SU-DHL-6 (cell line): Measurements from ENCODE around the gene TMED9.

Source experiments
- H2AFZ ChIP-seq: fragments of 200-600 bp; sonication (generic); 2 replicates; pipeline ENCODE4 v1.6.1; 2014; ENCODE audit warnings: low read depth, mild to moderate bottlenecking, moderate library complexity, mixed read lengths, antibody characterized with exemption, low read length; ENCODE audit not compliant: severe bottlenecking
- H3F3A ChIP-seq: fragments of 200-600 bp; shearing (Covaris generic); 2 replicates; pipeline ENCODE4 v1.6.0; 2016; ENCODE audit warnings: antibody characterized with exemption, mild to moderate bottlenecking; ENCODE audit not compliant: insufficient read depth
- H3K27ac ChIP-seq: fragments of 200-600 bp; sonication (generic); 2 replicates; pipeline ENCODE4 v1.5.1; 2016; ENCODE audit warnings: low read depth, mild to moderate bottlenecking, low read length, moderate library complexity, mixed read lengths
- H3K27me3 ChIP-seq: fragments of 200-600 bp; sonication (generic), shearing (Covaris generic); 2 replicates; pipeline ENCODE4 v1.6.0; 2014; ENCODE audit warnings: mild to moderate bottlenecking, low read length
- H3K36me3 ChIP-seq: fragments of 200-600 bp; sonication (generic); 2 replicates; pipeline ENCODE4 v1.6.1; 2014; ENCODE audit warnings: mild to moderate bottlenecking, low read length, mixed read lengths
- H3K4me2 ChIP-seq: fragments of 300-600, 200-600 bp; shearing (Covaris generic), sonication (generic); 2 replicates; pipeline ENCODE4 v1.6.0; 2014; ENCODE audit warnings: low read length, low read depth, mild to moderate bottlenecking; ENCODE audit not compliant: poor library complexity, severe bottlenecking
- H3K4me3 ChIP-seq: fragments of 200-600 bp; sonication (generic); 2 replicates; pipeline ENCODE4 v1.5.1; 2014; ENCODE audit warnings: antibody characterized with exemption, low read length, mild to moderate bottlenecking, mixed read lengths; ENCODE audit not compliant: insufficient read depth, poor library complexity, severe bottlenecking
- H3K79me2 ChIP-seq: fragments of 200-600 bp; sonication (generic); 2 replicates; pipeline ENCODE4 v1.6.1; 2014; ENCODE audit warnings: mild to moderate bottlenecking, low read length, moderate library complexity; ENCODE audit not compliant: insufficient read depth
- H3K9ac ChIP-seq: fragments of 200-600 bp; sonication (generic); 2 replicates; pipeline ENCODE4 v1.7.0; 2014; ENCODE audit warnings: mild to moderate bottlenecking, low read length
- H3K9me2 ChIP-seq: fragments of 200-600 bp; sonication (generic); replicated peaks from 2 replicates; pipeline ENCODE4 v1.6.1; 2014; ENCODE audit warnings: low read length; ENCODE audit not compliant: insufficient read depth
- H3K9me3 ChIP-seq: fragments of 200-600 bp; sonication (generic); 2 replicates; pipeline ENCODE4 v1.6.1; 2014; ENCODE audit warnings: low read length, mixed read lengths; ENCODE audit not compliant: insufficient read depth
- H4K20me1 ChIP-seq: fragments of 200-600 bp; sonication (generic); 2 replicates; pipeline ENCODE4 v1.6.1; 2014; ENCODE audit warnings: low read depth, mild to moderate bottlenecking, antibody characterized with exemption, low read length, moderate library complexity, mixed read lengths
- CTCF ChIP-seq: fragments of 200-600 bp; sonication (generic); IDR thresholded peaks from one replicate; pipeline ENCODE4 v1.5.1; 2017; ENCODE audit warnings: antibody characterized with exemption, mild to moderate bottlenecking, low read length, moderate library complexity; ENCODE audit not compliant: insufficient read depth, poor library complexity, severe bottlenecking
- EZH2phosphoT487 ChIP-seq: fragments of 200-600 bp; sonication (generic), shearing (Covaris generic); conservative IDR thresholded peaks from 2 replicates; pipeline ENCODE4 v1.6.1; 2018; ENCODE audit warnings: mild to moderate bottlenecking, antibody characterized with exemption, low read length, moderate library complexity, mixed read lengths

The TMED9 gene

GRCh38 chr5:177595991-177596774 lies 4.2 kb downstream of the TMED9 start:
- H3F3A ChIP-seq = peaks cover 16% of the 10 kb centered on the region
- H3K36me3 ChIP-seq = peaks cover 13% of the 10 kb centered on the region
- no peak overlapping the region for H3K4me3 ChIP-seq
- no peaks in the 10 kb centered on the region for H3K9me2 ChIP-seq
- H2AFZ ChIP-seq = no peak overlapping the region
- H3K4me2 ChIP-seq = no peak overlapping the region
- no peaks in the 10 kb centered on the region for H3K9me3 ChIP-seq
- peaks cover 18% of the 10 kb centered on the region for H3K79me2 ChIP-seq
- H3K27me3 ChIP-seq = no peaks in the 10 kb centered on the region
- no peaks in the 10 kb centered on the region for H4K20me1 ChIP-seq
- no peak overlapping the region for H3K9ac ChIP-seq
- TF ChIP-seq CTCF (no peak), EZH2phosphoT487 (no peak)
- H3K27ac ChIP-seq = no peak overlapping the region

DNA sequence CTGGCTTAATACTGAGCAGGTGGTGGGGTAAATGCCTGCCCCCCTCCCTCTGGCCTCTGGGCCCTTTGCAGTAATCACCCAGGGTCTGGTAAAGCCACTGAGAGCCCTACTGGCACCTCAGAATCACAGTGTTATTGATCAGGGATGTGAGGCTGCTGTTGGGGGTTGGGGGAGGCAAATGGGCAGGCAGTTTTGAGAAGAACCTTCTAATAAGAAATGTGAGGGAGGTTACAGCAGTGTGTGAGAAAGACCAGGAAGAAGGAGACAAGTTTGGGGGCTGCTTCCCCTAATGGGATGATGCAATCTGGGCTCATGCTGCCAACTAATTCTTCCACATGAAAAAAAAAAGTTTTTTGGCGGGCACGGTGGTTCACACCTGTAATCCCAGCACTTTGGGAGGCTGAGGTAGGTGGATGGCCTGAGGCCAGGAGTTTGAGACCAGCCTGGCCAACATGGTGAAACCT lies 4.8 kb downstream of the TMED9 start:
- Histone ChIP-seq H3K27me3 (no peaks in the 10 kb centered on the region), H3K9me2 (no peaks in the 10 kb centered on the region), H3K9ac (no peak overlapping the region), H3K79me2 (peaks cover 18% of the 10 kb centered on the region), H3K4me3 (no peak overlapping the region), H4K20me1 (no peaks in the 10 kb centered on the region), H3K4me2 (no peak overlapping the region), H3K36me3 (peaks cover 13% of the 10 kb centered on the region), H3K27ac (no peak overlapping the region), H3F3A (peaks cover 12% of the 10 kb centered on the region), H3K9me3 (no peaks in the 10 kb centered on the region), H2AFZ (no peak overlapping the region)
- TF ChIP-seq CTCF (no peak), EZH2phosphoT487 (no peak)

DNA sequence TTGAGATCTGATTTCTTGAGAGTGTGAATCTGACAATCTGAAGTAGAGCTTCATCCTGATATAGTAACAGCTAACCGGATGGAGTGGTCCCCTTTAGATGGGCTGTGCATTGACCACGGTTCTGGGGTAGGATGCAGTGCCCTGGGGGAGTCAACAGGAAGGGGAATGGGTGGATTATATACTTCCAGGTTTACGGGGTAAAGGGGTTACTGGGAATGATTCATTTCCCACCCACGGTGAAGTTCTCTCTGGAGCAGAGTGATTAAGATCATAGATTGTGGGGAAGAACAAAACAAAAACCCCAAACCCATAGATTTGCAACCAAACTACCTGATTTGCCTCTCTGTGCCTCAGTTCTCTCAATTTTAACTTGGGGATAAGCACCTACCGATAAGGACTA lies 6.5 kb downstream of the TMED9 start:
- Histone ChIP-seq H3K36me3 (peaks cover 13% of the 10 kb centered on the region), H3K9me3 (no peaks in the 10 kb centered on the region), H4K20me1 (no peaks in the 10 kb centered on the region), H3K9me2 (no peaks in the 10 kb centered on the region), H3K79me2 (peaks cover 5% of the 10 kb centered on the region; the same call in 1 of the 2 replicates), H3K4me3 (no peak overlapping the region), H3F3A (peaks cover 12% of the 10 kb centered on the region), H2AFZ (no peak overlapping the region), H3K4me2 (peak overlapping the region; percentile 24), H3K27me3 (no peaks in the 10 kb centered on the region), H3K9ac (no peak overlapping the region), H3K27ac (no peak overlapping the region)
- no peak for TF ChIP-seq EZH2phosphoT487
- TF ChIP-seq CTCF = no peak
